GM23338 (cell line): ENCODE data around the gene GRIK2. TPM values are rescaled to one million over a fixed set of nuclear protein-coding genes. Genes with fewer than 3 reads are reported as not detected.
A peak's percentile ranks its signal among the peaks of the same experiment; 100 is the strongest.

Experiments used
- ATAC-seq: fragments of 200-7000 bp; cut with Tn5 transposase; 3 replicates; pipeline ENCODE4 v1.9.1; 2020
- DNase-seq: peaks from one replicate; pipeline ENCODE4 v3.0.0-alpha.2; 2015; ENCODE audit warnings: low spot score
- H2AFZ ChIP-seq: fragments of 200-600 bp; sonication (generic); 2 replicates; pipeline ENCODE4 v1.8.0; 2016; ENCODE audit warnings: antibody characterized with exemption, mild to moderate bottlenecking, moderate library complexity
- H3F3A ChIP-seq: fragments of 200-600 bp; sonication (generic); replicated peaks from 2 replicates; pipeline ENCODE4 v1.8.0; 2017; ENCODE audit warnings: antibody characterized with exemption, mixed run types, low read depth
- H3K27ac ChIP-seq: fragments of 200-600 bp; sonication (generic); 2 replicates; pipeline ENCODE4 v1.6.1; 2016; ENCODE audit warnings: low read depth
- H3K27me3 ChIP-seq: fragments of 200-600 bp; sonication (generic); 2 replicates; pipeline ENCODE4 v1.8.0; 2016; ENCODE audit warnings: mild to moderate bottlenecking, mixed run types, moderate library complexity; ENCODE audit not compliant: insufficient read depth
- H3K36me3 ChIP-seq: fragments of 200-600 bp; sonication (generic); 2 replicates; pipeline ENCODE4 v1.8.0; 2016; ENCODE audit warnings: mild to moderate bottlenecking; ENCODE audit not compliant: insufficient read depth
- H3K4me1 ChIP-seq: fragments of 200-600 bp; sonication (generic); 2 replicates; pipeline ENCODE4 v1.8.0; 2016; ENCODE audit warnings: mild to moderate bottlenecking, moderate library complexity; ENCODE audit not compliant: insufficient read depth
- H3K4me2 ChIP-seq: fragments of 200-600 bp; sonication (generic); 2 replicates; pipeline ENCODE4 v1.7.1; 2017; ENCODE audit warnings: mixed run types
- H3K4me3 ChIP-seq: fragments of 200-600 bp; sonication (generic); 2 replicates; pipeline ENCODE4 v1.6.1; 2016; ENCODE audit warnings: mixed run types
- H3K79me2 ChIP-seq: fragments of 200-600 bp; sonication (generic); replicated peaks from 2 replicates; pipeline ENCODE4 v1.8.0; 2017; ENCODE audit warnings: mild to moderate bottlenecking; ENCODE audit not compliant: insufficient read depth
- H3K9me2 ChIP-seq: fragments of 200-600 bp; sonication (generic); 2 replicates; pipeline ENCODE4 v1.8.0; 2017; ENCODE audit not compliant: insufficient read depth
- H4K20me1 ChIP-seq: fragments of 200-600 bp; sonication (generic); replicated peaks from 2 replicates; pipeline ENCODE4 v1.8.0; 2017; ENCODE audit warnings: mild to moderate bottlenecking; ENCODE audit not compliant: insufficient read depth
- H3K27ac Mint-ChIP-seq: 2 replicates; pipeline ENCODE4 v1.8.0; 2020; ENCODE audit warnings: inconsistent platforms, mild to moderate bottlenecking, moderate library complexity, mixed read lengths
- H3K27me3 Mint-ChIP-seq: 3 replicates; pipeline ENCODE4 v1.8.0; 2022; ENCODE audit warnings: low read depth, mild to moderate bottlenecking, moderate library complexity, mixed read lengths, inconsistent platforms; ENCODE audit not compliant: insufficient read depth, poor library complexity
- H3K36me3 Mint-ChIP-seq: 3 replicates; pipeline ENCODE4 v1.8.0; 2021; ENCODE audit warnings: low read depth, mild to moderate bottlenecking, inconsistent platforms, moderate library complexity, mixed read lengths
- H3K4me1 Mint-ChIP-seq: 3 replicates; pipeline ENCODE4 v1.8.0; 2020; ENCODE audit warnings: mild to moderate bottlenecking, inconsistent platforms, mixed read lengths
- H3K4me3 Mint-ChIP-seq: 3 replicates; pipeline ENCODE4 v1.8.0; 2021; ENCODE audit warnings: moderate library complexity, mild to moderate bottlenecking, inconsistent platforms, mixed read lengths
- H3K9me3 Mint-ChIP-seq: 3 replicates; pipeline ENCODE4 v1.8.0; 2020; ENCODE audit warnings: moderate library complexity, mild to moderate bottlenecking, inconsistent platforms, mixed read lengths
- EZH2 ChIP-seq: fragments of 200-600 bp; sonication (generic); IDR thresholded peaks from one replicate; pipeline ENCODE4 v1.8.0; 2017; ENCODE audit warnings: antibody characterized with exemption, mild to moderate bottlenecking, low read depth; ENCODE audit not compliant: unreplicated experiment
- JUNB ChIP-seq: IDR thresholded peaks from one replicate; pipeline ENCODE4 v1.6.1; 2016; ENCODE audit warnings: antibody characterized with exemption; ENCODE audit not compliant: unreplicated experiment
- NANOG ChIP-seq: IDR thresholded peaks from 2 replicates; pipeline ENCODE4 v1.6.1; 2016; ENCODE audit warnings: antibody characterized with exemption, borderline replicate concordance
- REST ChIP-seq: IDR thresholded peaks from one replicate; pipeline ENCODE4 v1.6.1; 2018; ENCODE audit warnings: antibody characterized with exemption; ENCODE audit not compliant: unreplicated experiment
- STAT1 ChIP-seq: IDR thresholded peaks from one replicate; pipeline ENCODE4 v1.6.1; 2016; ENCODE audit warnings: antibody characterized with exemption; ENCODE audit not compliant: unreplicated experiment
- ZNF114 ChIP-seq: fragments of 250-450 bp; sonication (Bioruptor Pico); IDR thresholded peaks from 2 replicates; pipeline ENCODE4 v1.5.0; 2020; ENCODE audit warnings: mild to moderate bottlenecking, moderate library complexity
- ZNF331 ChIP-seq: fragments of 250-450 bp; sonication (Bioruptor Pico); IDR thresholded peaks from 2 replicates; pipeline ENCODE4 v1.5.0; 2020; ENCODE audit warnings: low read depth, mild to moderate bottlenecking, moderate library complexity
- ZNF462 ChIP-seq: fragments of 250-450 bp; sonication (Bioruptor Pico); IDR thresholded peaks from 2 replicates; pipeline ENCODE4 v1.5.0; 2020; ENCODE audit warnings: mild to moderate bottlenecking, moderate library complexity
- polyA plus RNA-seq: library from polyadenylated mRNA; unstranded; fragments of >200 nt; fragmentation: Nextera tagmentation; extraction: Ambion mirVana; gene quantifications from 2 replicates; pipeline ENCODE4 v1.2.1, GENCODE V29; 2016
- total RNA-seq: library from RNA; depleted of rRNA; stranded (reverse); fragments of >200 nt; shearing (Covaris generic); gene quantifications from 2 replicates; pipeline ENCODE4 v1.2.3, GENCODE V29; 2014
- TF ChIP-seq, protein P1 (sequence below), 2 experiments: fragments of 200-600 bp in 1 of 2; sonication (generic) in 1 of 2; conservative IDR thresholded peaks; 2 replicates each; pipeline versions ENCODE4 v1.5.1 to v1.6.1; 2016 to 2017; ENCODE audit warnings: antibody characterized with exemption in 2 of 2, low read depth in 2 of 2, mild to moderate bottlenecking in 2 of 2, moderate library complexity in 1 of 2
- TF ChIP-seq, protein P2 (sequence below): IDR thresholded peaks from 2 replicates; pipeline ENCODE4 v1.6.1; 2016; ENCODE audit warnings: antibody characterized with exemption

The GRIK2 gene
- total and polyA plus RNA-seq, 2 experiments from 2014 or later = 0.73 to 3.0 TPM

DNA sequence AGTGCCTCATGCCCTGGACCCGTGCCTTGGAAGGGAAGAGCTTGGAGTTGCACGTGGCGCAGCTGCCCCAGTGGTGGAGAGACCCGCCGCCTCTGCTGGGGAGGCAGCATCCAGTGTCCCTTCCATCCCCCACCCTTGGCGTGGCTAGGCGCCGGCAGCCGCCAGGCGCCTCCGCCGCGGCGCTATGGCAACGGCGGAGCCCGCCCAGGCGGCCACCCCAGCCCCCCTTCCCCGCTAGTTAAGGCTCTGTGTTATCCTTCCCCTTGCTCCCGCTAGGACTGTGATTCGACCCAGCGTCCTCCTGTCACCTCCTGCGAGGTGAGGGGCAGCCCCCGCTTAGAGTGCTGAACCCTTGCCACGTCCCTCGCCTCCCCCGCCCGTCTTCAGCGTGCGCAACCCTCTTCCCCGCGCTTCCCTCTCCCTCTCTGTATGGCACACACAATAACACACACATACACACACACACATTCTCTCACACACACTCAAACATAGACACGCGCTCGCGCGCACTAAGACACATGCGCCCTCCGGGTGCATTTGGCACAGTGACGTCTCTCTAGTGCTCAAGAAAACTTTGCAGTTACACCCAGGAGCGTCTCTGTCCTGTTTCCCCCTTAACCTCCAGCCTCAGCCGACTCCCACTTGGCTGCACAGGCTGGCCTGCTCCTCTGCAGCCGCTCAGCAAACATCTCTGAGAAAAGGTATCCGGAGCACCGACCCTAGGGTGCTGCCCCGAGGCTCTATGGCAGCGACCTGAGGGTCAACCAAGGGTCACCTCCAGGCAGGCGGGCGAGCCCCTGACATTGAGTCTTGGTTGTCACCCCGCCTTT, 8.5 kb downstream of the GRIK2 start (continued):
- TF ChIP-seq, protein P1, sequence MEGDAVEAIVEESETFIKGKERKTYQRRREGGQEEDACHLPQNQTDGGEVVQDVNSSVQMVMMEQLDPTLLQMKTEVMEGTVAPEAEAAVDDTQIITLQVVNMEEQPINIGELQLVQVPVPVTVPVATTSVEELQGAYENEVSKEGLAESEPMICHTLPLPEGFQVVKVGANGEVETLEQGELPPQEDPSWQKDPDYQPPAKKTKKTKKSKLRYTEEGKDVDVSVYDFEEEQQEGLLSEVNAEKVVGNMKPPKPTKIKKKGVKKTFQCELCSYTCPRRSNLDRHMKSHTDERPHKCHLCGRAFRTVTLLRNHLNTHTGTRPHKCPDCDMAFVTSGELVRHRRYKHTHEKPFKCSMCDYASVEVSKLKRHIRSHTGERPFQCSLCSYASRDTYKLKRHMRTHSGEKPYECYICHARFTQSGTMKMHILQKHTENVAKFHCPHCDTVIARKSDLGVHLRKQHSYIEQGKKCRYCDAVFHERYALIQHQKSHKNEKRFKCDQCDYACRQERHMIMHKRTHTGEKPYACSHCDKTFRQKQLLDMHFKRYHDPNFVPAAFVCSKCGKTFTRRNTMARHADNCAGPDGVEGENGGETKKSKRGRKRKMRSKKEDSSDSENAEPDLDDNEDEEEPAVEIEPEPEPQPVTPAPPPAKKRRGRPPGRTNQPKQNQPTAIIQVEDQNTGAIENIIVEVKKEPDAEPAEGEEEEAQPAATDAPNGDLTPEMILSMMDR (conservative IDR thresholded peaks at IDR 0.05; ENCODE audit: low read depth in 2 of 2) = no peak
- TF ChIP-seq EZH2 (no peak), REST (no peak), ZNF114 (no peak)
- TF ChIP-seq, protein P2, sequence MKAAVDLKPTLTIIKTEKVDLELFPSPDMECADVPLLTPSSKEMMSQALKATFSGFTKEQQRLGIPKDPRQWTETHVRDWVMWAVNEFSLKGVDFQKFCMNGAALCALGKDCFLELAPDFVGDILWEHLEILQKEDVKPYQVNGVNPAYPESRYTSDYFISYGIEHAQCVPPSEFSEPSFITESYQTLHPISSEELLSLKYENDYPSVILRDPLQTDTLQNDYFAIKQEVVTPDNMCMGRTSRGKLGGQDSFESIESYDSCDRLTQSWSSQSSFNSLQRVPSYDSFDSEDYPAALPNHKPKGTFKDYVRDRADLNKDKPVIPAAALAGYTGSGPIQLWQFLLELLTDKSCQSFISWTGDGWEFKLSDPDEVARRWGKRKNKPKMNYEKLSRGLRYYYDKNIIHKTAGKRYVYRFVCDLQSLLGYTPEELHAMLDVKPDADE = no peak

DNA sequence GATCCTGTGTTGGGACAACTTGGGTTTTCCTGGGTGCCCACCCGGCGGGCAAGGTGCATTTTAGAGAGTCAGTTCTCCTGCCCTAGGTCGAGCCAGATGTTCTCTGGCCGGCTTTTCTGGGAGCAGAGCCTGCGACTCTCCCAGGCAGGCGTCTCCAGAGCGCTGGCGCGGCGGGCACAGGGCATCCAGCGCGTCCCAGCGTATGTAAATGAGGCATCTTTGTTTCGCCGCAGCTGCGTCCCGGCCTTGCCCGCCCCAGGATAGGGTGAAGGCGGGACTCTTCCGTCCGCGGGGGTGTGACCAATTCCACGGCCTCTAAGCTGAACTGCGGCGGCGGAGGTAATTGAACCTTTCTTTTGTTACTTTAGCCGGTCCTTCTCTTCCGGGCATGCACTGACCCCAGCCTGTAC, 9.1 kb downstream of the GRIK2 start:
- peak overlapping the region; percentile 90 for H2AFZ ChIP-seq
- no peaks in the 10 kb centered on the region for H3K9me3 Mint-ChIP-seq
- peak; percentile 77 for DNase-seq
- TF ChIP-seq STAT1 = no peak
- no peak for TF ChIP-seq ZNF331
- no peak for TF ChIP-seq NANOG
- no peak for TF ChIP-seq JUNB
- TF ChIP-seq, protein P2 = no peak
- no peak for TF ChIP-seq ZNF462 (CRISPR knock-in tag)

More for the DNA sequence above, 9.1 kb downstream of the GRIK2 start:
- Mint-ChIP-seq H3K36me3 (no peaks in the 10 kb centered on the region; the same call in 2 of the 3 replicates), H3K27ac (no peak overlapping the region), H3K27me3 (peaks cover 46% of the 10 kb centered on the region), H3K4me1 (peaks cover 52% of the 10 kb centered on the region), H3K4me3 (peak overlapping the region; percentile 77)
- ATAC-seq = peak; percentile 72
- Histone ChIP-seq H3K4me1 (peaks cover 27% of the 10 kb centered on the region), H4K20me1 (no peaks in the 10 kb centered on the region), H3K36me3 (no peaks in the 10 kb centered on the region), H3K4me2 (peak overlapping the region; percentile 92), H3K9me2 (no peaks in the 10 kb centered on the region), H3K27me3 (peaks cover 75% of the 10 kb centered on the region), H3K27ac (no peak overlapping the region), H3F3A (peaks cover 5% of the 10 kb centered on the region; the same call in 1 of the 2 replicates), H3K4me3 (peak overlapping the region; percentile 71), H3K79me2 (no peaks in the 10 kb centered on the region)
